OCI-LY7 (cell line): ENCODE results near the gene SESN3.

Experiments used
- CTCF ChIP-seq: fragments of 200-600 bp; sonication (generic); conservative IDR thresholded peaks from 2 replicates; pipeline ENCODE4 v1.5.1; 2014; ENCODE audit warnings: mild to moderate bottlenecking, antibody characterized with exemption, low read length, moderate library complexity, mixed read lengths
- EZH2phosphoT487 ChIP-seq: fragments of 200-600 bp; sonication (generic); IDR thresholded peaks from 2 replicates; pipeline ENCODE4 v1.6.1; 2018; ENCODE audit warnings: low read depth, borderline replicate concordance, mild to moderate bottlenecking, mixed run types, antibody characterized with exemption, low read length, moderate library complexity, mixed read lengths

- TF ChIP-seq CTCF (no peak), EZH2phosphoT487 (no peak)
Measured at GRCh38 chr11:95264881-95265280, 33.9 kb upstream of the SESN3 start.
